GM12878 (cell line): ENCODE results near the gene RALGPS2. TPM values are rescaled to one million over a fixed set of nuclear protein-coding genes. Genes with fewer than 3 reads are reported as not detected.

Source experiments
- ATAC-seq: fragments of 200-7000 bp; cut with Tn5 transposase; 3 replicates; pipeline ENCODE4 v1.9.1; 2020; ENCODE audit warnings: mild to moderate bottlenecking, moderate library complexity
- BruUV-seq: library from RNA; stranded (reverse); fragments of 400-500 nt; replicated peaks from 2 replicates; lab custom pipeline; 2021; lab: Mats Ljungman, UMichigan
- CTCF ChIA-PET: fragments of 300-600 bp; sonication (Branson Sonifier 250); formaldehyde crosslinking; extraction: SDS; loops from one replicate; lab custom pipeline; 2021; ENCODE audit warnings: inconsistent platforms; lab: Yijun Ruan, JAX
- POLR2A ChIA-PET: fragments of 350-600 bp; formaldehyde crosslinking; extraction: SDS; loops from one replicate; lab custom pipeline; 2021; ENCODE audit warnings: inconsistent platforms; lab: Charles Lee
- RAD21 ChIA-PET: fragments of 300-600 bp; sonication (Branson Sonifier 250); formaldehyde crosslinking; loops from one replicate; lab custom pipeline; 2023; ENCODE audit warnings: antibody characterized with exemption; ENCODE audit not compliant: unreplicated experiment; lab: Charles Lee
- SMC1A ChIA-PET: fragments of 300-600 bp; sonication (Branson Sonifier 250); formaldehyde crosslinking; loops from one replicate; lab custom pipeline; 2023; ENCODE audit not compliant: unreplicated experiment, uncharacterized antibody; lab: Charles Lee
- DNase-seq: peaks from one replicate; pipeline ENCODE4 v3.0.0-alpha.2; 2011; ENCODE audit warnings: low read depth, low spot score
- FAIRE-seq: peaks from 3 replicates; lab custom pipeline; 2011; peaks lifted over from hg19 to GRCh38; lab: Jason Lieb, UNC
- H2AFZ ChIP-seq: 2 replicates; pipeline ENCODE4 v1.6.0; 2011; ENCODE audit warnings: low read depth, low read length, control low read depth; ENCODE audit not compliant: control insufficient read depth
- H3K27ac ChIP-seq: 2 replicates; pipeline ENCODE4 v1.5.1; 2011; ENCODE audit warnings: control low read depth; ENCODE audit not compliant: control insufficient read depth, insufficient read depth
- H3K27me3 ChIP-seq, 2 experiments: replicated peaks in 1 of 2; 2 replicates each; pipeline versions ENCODE4 v1.6.0 to v1.6.1; 2011; ENCODE audit warnings: low read length in 1 of 2; ENCODE audit not compliant: control insufficient read depth in 2 of 2, insufficient read depth in 2 of 2
- H3K36me3 ChIP-seq, 2 experiments: 2 replicates each; pipeline ENCODE4 v1.5.1; 2011; ENCODE audit warnings: low read length in 1 of 2; ENCODE audit not compliant: control insufficient read depth in 2 of 2, insufficient read depth in 2 of 2
- H3K4me1 ChIP-seq: 2 replicates; pipeline ENCODE4 v1.6.1; 2011; ENCODE audit warnings: mild to moderate bottlenecking, low read length, moderate library complexity, mixed read lengths; ENCODE audit not compliant: control insufficient read depth, insufficient read depth
- H3K4me2 ChIP-seq: 2 replicates; pipeline ENCODE4 v1.6.0; 2011; ENCODE audit warnings: control low read depth; ENCODE audit not compliant: control insufficient read depth, insufficient read depth
- H3K4me3 ChIP-seq: fragments of 200-600 bp; sonication (generic); 2 replicates; pipeline ENCODE4 v1.5.1; 2016
- H3K79me2 ChIP-seq: 2 replicates; pipeline ENCODE4 v1.6.0; 2011; ENCODE audit warnings: low read length; ENCODE audit not compliant: control insufficient read depth, insufficient read depth
- H3K9ac ChIP-seq: 2 replicates; pipeline ENCODE4 v1.8.0; 2011; ENCODE audit warnings: low read length, control low read depth, mixed read lengths; ENCODE audit not compliant: control insufficient read depth, insufficient read depth
- H3K9me3 ChIP-seq: replicated peaks from 3 replicates; pipeline ENCODE4 v1.5.1; 2011; ENCODE audit warnings: mild to moderate bottlenecking, low read length; ENCODE audit not compliant: control insufficient read depth, insufficient read depth
- H4K20me1 ChIP-seq: 2 replicates; pipeline ENCODE4 v1.6.0; 2011; ENCODE audit not compliant: control insufficient read depth, insufficient read depth
- ASH2L ChIP-seq: fragments of 300-600, 200-600 bp; sonication (generic); IDR thresholded peaks from 2 replicates; pipeline ENCODE4 v1.6.1; 2017; ENCODE audit warnings: low read depth, mild to moderate bottlenecking, borderline replicate concordance
- BCL11A ChIP-seq: IDR thresholded peaks from 2 replicates; pipeline ENCODE4 v1.6.1; 2011; ENCODE audit warnings: low read depth, low read length
- CBFB ChIP-seq: IDR thresholded peaks from 2 replicates; pipeline ENCODE4 v1.6.1; 2016; ENCODE audit warnings: antibody characterized with exemption, low read depth
- EP300 ChIP-seq, 2 experiments: fragments of 150-350 bp in 1 of 2; IDR thresholded peaks; 2 replicates each; pipeline ENCODE4 v1.6.1; 2011 to 2012; ENCODE audit warnings: low read depth in 2 of 2, low read length in 2 of 2, borderline replicate concordance in 1 of 2, improper control_type of control experiment in 1 of 2, inconsistent platforms in 1 of 2; ENCODE audit not compliant: control insufficient read depth in 1 of 2
- FOXM1 ChIP-seq: IDR thresholded peaks from 2 replicates; pipeline ENCODE4 v1.6.1; 2012; ENCODE audit warnings: low read depth, mild to moderate bottlenecking, inconsistent platforms, low read length, moderate library complexity
- HCFC1 ChIP-seq: fragments of 150-350 bp; IDR thresholded peaks from 2 replicates; pipeline ENCODE4 v1.6.1; 2014; ENCODE audit warnings: low read length
- NR2C2 ChIP-seq: IDR thresholded peaks from 2 replicates; pipeline ENCODE4 v1.6.1; 2011; ENCODE audit warnings: borderline replicate concordance, low read depth; ENCODE audit not compliant: control insufficient read depth, insufficient read length
- NR2F1 ChIP-seq: fragments of 450-650 bp; conservative IDR thresholded peaks from 2 replicates; pipeline ENCODE4 v1.6.1; 2017; ENCODE audit warnings: mild to moderate bottlenecking
- SIX5 ChIP-seq: IDR thresholded peaks from 2 replicates; pipeline ENCODE4 v1.6.1; 2011; ENCODE audit warnings: mild to moderate bottlenecking, low read depth, low read length, moderate library complexity; ENCODE audit not compliant: severe bottlenecking
- SMARCA5 ChIP-seq: fragments of 450-650 bp; IDR thresholded peaks from 2 replicates; pipeline ENCODE4 v1.6.1; 2017; ENCODE audit warnings: mild to moderate bottlenecking
- SPI1 ChIP-seq: IDR thresholded peaks from 2 replicates; pipeline ENCODE4 v1.6.1; 2011; ENCODE audit warnings: low read depth, mild to moderate bottlenecking, low read length, moderate library complexity, borderline replicate concordance; ENCODE audit not compliant: insufficient read depth
- SUZ12 ChIP-seq: fragments of 200-600 bp; sonication (generic); IDR thresholded peaks from one replicate; pipeline ENCODE4 v1.6.1; 2018; ENCODE audit warnings: antibody characterized with exemption, mild to moderate bottlenecking; ENCODE audit not compliant: unreplicated experiment
- WGBS: methylation state at CpG from one replicate; pipeline ENCODE4 v1.1.6; 2016; ENCODE audit warnings: low lambda C conversion rate; ENCODE audit not compliant: insufficient replicate concordance, insufficient coverage; ENCODE audit errors: missing lambda C conversion rate; 5-methylcytosine and 5-hydroxymethylcytosine counted together
- in situ Hi-C: fragments of 300-500 bp; cut with MboI; formaldehyde crosslinking; loops from 9 replicates; pipeline ENCODE4 v1.14.3; 2018; ENCODE audit warnings: mixed read lengths
- intact Hi-C: fragments of 100-400 bp; cut with micrococcal nuclease; formaldehyde crosslinking; loops from one replicate; pipeline ENCODE4 v1.14.2; 2022; ENCODE audit not compliant: unreplicated experiment
- polyA plus RNA-seq, 11 experiments: library from polyadenylated mRNA; depleted of rRNA in 4 of 11; unstranded in 6 of 11; stranded (reverse) in 5 of 11; fragments of >200 nt; fragmentation: Nextera tagmentation in 4 of 11; fragmentation: Illumina TruSeq in 1 of 11; extraction: Ambion mirVana in 4 of 11; extraction: Trizol in 1 of 11; gene quantifications; 1 replicate in 1 of 11; 2 replicates in 10 of 11; pipeline versions ENCODE4 v1.2.1 to v1.2.3, GENCODE V29; 2011 to 2016; ENCODE audit warnings: inconsistent platforms in 2 of 11, missing spikeins in 2 of 11, low read depth in 1 of 11
- total RNA-seq, 4 experiments: library from RNA; depleted of rRNA in 3 of 4; stranded (reverse); fragments of >200 nt in 3 of 4; fragmentation: Illumina TruSeq in 1 of 4; extraction: Trizol in 1 of 4; gene quantifications; 2 replicates each; pipeline versions ENCODE4 v1.2.1 to v1.2.3, GENCODE V29; 2013 to 2021
- TF ChIP-seq, protein P1 (sequence below): fragments of 450-650 bp; IDR thresholded peaks from 2 replicates; pipeline ENCODE4 v1.6.1; 2017; ENCODE audit warnings: borderline replicate concordance
- TF ChIP-seq, protein P2 (sequence below): IDR thresholded peaks from 2 replicates; pipeline ENCODE4 v1.6.1; 2011; ENCODE audit warnings: mild to moderate bottlenecking, low read depth, low read length, moderate library complexity; ENCODE audit not compliant: insufficient replicate concordance
- TF ChIP-seq, protein P3 (sequence below): IDR thresholded peaks from 2 replicates; pipeline ENCODE4 v1.6.1; 2012; ENCODE audit warnings: low read length, inconsistent platforms
- TF ChIP-seq, protein P4 (sequence below): fragments of 450-650 bp; IDR thresholded peaks from 2 replicates; pipeline ENCODE4 v1.6.1; 2017; ENCODE audit warnings: mild to moderate bottlenecking, moderate library complexity
- TF ChIP-seq, protein P5 (sequence below): IDR thresholded peaks from 2 replicates; pipeline ENCODE4 v1.6.1; 2012; ENCODE audit warnings: low read depth, low read length, improper control_type of control experiment

RALGPS2 gene
- total and polyA plus RNA-seq, 10 of the 15 experiments (the other 5 are each of a cell fraction or from before 2014, with no cell fraction given) = 0.08 to 3.7 (median 0.50) TPM

DNA sequence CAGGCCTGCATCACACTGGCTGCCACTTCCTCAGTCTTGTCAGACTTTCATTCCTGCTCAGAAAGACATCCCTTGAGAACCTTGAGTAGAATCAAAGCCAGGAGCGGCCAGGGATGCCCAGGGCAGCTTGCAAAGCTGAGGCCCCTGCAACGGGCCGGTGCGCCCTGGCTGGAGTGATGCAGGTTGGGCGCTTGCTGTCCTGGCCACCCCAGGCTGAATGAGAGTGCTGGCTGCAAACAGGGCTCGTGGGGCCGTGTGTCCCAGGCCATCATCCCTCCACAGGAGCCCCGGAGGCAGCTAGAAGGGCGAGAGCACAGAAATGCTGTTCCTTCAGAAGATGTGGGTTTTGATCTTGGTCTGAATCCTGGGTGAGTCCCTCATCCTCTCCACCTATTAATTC is 233.4 kb downstream of the RALGPS2 start:
- CTCF ChIA-PET = no interaction called here
- Histone ChIP-seq H3K9me3 (no peaks in the 10 kb centered on the region; the same call in 2 of the 3 replicates), H3K36me3 (no peaks in the 10 kb centered on the region), H4K20me1 (no peaks in the 10 kb centered on the region), H3K27ac (no peak overlapping the region), H3K4me2 (no peak overlapping the region), H3K79me2 (no peaks in the 10 kb centered on the region), H3K4me1 (no peaks in the 10 kb centered on the region), H3K4me3 (no peak overlapping the region), H3K27me3 (no peaks in the 10 kb centered on the region), H3K9ac (no peak overlapping the region), H2AFZ (no peak overlapping the region)
- FAIRE-seq = no peak
- POLR2A ChIA-PET = no interaction called here
- 47% methylated on average over 9 of the region's 9 CpGs for WGBS
- DNase-seq = no peak
- BruUV-seq = no TSS peak
- no peak for ATAC-seq
- in situ Hi-C loops = no loop called here
- intact Hi-C loops = no loop called here
- SMC1A ChIA-PET = no interaction called here
- RAD21 ChIA-PET = no interaction called here
- TF ChIP-seq, protein P1, sequence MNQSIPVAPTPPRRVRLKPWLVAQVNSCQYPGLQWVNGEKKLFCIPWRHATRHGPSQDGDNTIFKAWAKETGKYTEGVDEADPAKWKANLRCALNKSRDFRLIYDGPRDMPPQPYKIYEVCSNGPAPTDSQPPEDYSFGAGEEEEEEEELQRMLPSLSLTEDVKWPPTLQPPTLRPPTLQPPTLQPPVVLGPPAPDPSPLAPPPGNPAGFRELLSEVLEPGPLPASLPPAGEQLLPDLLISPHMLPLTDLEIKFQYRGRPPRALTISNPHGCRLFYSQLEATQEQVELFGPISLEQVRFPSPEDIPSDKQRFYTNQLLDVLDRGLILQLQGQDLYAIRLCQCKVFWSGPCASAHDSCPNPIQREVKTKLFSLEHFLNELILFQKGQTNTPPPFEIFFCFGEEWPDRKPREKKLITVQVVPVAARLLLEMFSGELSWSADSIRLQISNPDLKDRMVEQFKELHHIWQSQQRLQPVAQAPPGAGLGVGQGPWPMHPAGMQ = no peak
- TF ChIP-seq SIX5 (no peak), EP300 (IDR thresholded peaks at IDR 0.05; ENCODE audit: borderline replicate concordance in 1 of 2, control insufficient read depth in 1 of 2, low read depth in 2 of 2, low read length in 2 of 2) (no peak), NR2C2 (no peak), SUZ12 (no peak), ASH2L (no peak), SPI1 (no peak), CBFB (no peak), FOXM1 (no peak), BCL11A (no peak), HCFC1 (no peak), SMARCA5 (no peak), NR2F1 (no peak)
- TF ChIP-seq, protein P2, sequence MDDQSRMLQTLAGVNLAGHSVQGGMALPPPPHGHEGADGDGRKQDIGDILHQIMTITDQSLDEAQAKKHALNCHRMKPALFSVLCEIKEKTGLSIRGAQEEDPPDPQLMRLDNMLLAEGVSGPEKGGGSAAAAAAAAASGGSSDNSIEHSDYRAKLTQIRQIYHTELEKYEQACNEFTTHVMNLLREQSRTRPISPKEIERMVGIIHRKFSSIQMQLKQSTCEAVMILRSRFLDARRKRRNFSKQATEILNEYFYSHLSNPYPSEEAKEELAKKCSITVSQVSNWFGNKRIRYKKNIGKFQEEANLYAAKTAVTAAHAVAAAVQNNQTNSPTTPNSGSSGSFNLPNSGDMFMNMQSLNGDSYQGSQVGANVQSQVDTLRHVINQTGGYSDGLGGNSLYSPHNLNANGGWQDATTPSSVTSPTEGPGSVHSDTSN = no peak
- TF ChIP-seq, protein P3, sequence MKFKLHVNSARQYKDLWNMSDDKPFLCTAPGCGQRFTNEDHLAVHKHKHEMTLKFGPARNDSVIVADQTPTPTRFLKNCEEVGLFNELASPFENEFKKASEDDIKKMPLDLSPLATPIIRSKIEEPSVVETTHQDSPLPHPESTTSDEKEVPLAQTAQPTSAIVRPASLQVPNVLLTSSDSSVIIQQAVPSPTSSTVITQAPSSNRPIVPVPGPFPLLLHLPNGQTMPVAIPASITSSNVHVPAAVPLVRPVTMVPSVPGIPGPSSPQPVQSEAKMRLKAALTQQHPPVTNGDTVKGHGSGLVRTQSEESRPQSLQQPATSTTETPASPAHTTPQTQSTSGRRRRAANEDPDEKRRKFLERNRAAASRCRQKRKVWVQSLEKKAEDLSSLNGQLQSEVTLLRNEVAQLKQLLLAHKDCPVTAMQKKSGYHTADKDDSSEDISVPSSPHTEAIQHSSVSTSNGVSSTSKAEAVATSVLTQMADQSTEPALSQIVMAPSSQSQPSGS = no peak
- TF ChIP-seq, protein P4, sequence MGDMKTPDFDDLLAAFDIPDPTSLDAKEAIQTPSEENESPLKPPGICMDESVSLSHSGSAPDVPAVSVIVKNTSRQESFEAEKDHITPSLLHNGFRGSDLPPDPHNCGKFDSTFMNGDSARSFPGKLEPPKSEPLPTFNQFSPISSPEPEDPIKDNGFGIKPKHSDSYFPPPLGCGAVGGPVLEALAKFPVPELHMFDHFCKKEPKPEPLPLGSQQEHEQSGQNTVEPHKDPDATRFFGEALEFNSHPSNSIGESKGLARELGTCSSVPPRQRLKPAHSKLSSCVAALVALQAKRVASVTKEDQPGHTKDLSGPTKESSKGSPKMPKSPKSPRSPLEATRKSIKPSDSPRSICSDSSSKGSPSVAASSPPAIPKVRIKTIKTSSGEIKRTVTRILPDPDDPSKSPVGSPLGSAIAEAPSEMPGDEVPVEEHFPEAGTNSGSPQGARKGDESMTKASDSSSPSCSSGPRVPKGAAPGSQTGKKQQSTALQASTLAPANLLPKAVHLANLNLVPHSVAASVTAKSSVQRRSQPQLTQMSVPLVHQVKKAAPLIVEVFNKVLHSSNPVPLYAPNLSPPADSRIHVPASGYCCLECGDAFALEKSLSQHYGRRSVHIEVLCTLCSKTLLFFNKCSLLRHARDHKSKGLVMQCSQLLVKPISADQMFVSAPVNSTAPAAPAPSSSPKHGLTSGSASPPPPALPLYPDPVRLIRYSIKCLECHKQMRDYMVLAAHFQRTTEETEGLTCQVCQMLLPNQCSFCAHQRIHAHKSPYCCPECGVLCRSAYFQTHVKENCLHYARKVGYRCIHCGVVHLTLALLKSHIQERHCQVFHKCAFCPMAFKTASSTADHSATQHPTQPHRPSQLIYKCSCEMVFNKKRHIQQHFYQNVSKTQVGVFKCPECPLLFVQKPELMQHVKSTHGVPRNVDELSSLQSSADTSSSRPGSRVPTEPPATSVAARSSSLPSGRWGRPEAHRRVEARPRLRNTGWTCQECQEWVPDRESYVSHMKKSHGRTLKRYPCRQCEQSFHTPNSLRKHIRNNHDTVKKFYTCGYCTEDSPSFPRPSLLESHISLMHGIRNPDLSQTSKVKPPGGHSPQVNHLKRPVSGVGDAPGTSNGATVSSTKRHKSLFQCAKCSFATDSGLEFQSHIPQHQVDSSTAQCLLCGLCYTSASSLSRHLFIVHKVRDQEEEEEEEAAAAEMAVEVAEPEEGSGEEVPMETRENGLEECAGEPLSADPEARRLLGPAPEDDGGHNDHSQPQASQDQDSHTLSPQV = no peak
- TF ChIP-seq, protein P5, sequence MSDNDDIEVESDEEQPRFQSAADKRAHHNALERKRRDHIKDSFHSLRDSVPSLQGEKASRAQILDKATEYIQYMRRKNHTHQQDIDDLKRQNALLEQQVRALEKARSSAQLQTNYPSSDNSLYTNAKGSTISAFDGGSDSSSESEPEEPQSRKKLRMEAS = no peak
